ENCODE results near the gene S1PR4. TPM values are rescaled to one million over a fixed set of nuclear protein-coding genes. Genes with fewer than 3 reads are reported as not detected.
"Not testable (repeated sequence)": the region's sequence is repeated elsewhere in the genome, so short reads cannot be mapped to it uniquely, and the experiment has no call there.

The S1PR4 gene
- total and polyA plus RNA-seq, 4 donors = 7.3 to 40.5 (median 16.8) TPM

DNA sequence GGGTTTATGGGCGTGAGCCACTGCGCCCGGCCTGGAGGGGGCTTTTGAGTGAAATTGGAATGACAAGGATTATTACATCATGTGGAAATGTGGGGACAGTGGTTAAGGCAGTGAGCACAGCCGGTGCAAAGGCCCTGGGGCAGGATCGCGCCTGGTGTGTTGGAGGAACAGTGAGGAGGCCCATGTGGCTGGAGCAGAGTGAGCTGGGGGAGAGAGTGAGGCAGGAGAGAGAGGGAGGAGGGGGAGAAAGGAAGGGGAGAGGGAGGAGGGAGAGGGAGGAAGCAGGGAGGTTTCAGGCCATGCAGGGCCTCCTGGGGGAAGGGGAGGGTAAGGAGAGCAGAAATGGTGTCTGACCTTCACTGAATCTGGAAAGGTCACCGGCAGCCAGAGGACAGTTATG lies 34.6 kb downstream of the S1PR4 start:
- DNase-seq (no peak), ATAC-seq (ENCODE audit: insufficient read depth, low FRiP score) (no peak)
- Histone ChIP-seq H3K9ac (ENCODE audit: insufficient read depth in 1 of 2, low read length in 2 of 2) (no peak overlapping the region), H3K36me3 (ENCODE audit: control insufficient read depth in 4 of 4, insufficient read depth in 4 of 4, low read length in 4 of 4) (peaks cover 0 to 11% (median 0%) of the 10 kb centered on the region in 4 donors), H3K27me3 (ENCODE audit: control insufficient read depth in 3 of 3, insufficient read depth in 3 of 3, low read length in 2 of 3) (no peaks in the 10 kb centered on the region), H3K4me3 (no peak overlapping the region), H3K4me1 (ENCODE audit: control insufficient read depth in 5 of 5, insufficient read depth in 5 of 5, low read length in 5 of 5) (peaks cover 0 to 1% (median 0%) of the 10 kb centered on the region in 5 donors), H3K9me3 (ENCODE audit: control insufficient read depth in 4 of 4, insufficient read depth in 3 of 4, low read length in 3 of 4) (peaks cover 0 to 2% (median 0%) of the 10 kb centered on the region in 4 donors), H3K27ac (ENCODE audit: low read depth in 1 of 2, low read length in 1 of 2) (no peak overlapping the region)
- WGBS, 2 donors = 90 to 94% methylated on average over 7 of the region's 7 CpGs
- TF ChIP-seq, protein P1, sequence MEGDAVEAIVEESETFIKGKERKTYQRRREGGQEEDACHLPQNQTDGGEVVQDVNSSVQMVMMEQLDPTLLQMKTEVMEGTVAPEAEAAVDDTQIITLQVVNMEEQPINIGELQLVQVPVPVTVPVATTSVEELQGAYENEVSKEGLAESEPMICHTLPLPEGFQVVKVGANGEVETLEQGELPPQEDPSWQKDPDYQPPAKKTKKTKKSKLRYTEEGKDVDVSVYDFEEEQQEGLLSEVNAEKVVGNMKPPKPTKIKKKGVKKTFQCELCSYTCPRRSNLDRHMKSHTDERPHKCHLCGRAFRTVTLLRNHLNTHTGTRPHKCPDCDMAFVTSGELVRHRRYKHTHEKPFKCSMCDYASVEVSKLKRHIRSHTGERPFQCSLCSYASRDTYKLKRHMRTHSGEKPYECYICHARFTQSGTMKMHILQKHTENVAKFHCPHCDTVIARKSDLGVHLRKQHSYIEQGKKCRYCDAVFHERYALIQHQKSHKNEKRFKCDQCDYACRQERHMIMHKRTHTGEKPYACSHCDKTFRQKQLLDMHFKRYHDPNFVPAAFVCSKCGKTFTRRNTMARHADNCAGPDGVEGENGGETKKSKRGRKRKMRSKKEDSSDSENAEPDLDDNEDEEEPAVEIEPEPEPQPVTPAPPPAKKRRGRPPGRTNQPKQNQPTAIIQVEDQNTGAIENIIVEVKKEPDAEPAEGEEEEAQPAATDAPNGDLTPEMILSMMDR (IDR thresholded peaks at IDR 0.05; ENCODE audit: control extremely low read depth, extremely low read depth) = no peak

DNA sequence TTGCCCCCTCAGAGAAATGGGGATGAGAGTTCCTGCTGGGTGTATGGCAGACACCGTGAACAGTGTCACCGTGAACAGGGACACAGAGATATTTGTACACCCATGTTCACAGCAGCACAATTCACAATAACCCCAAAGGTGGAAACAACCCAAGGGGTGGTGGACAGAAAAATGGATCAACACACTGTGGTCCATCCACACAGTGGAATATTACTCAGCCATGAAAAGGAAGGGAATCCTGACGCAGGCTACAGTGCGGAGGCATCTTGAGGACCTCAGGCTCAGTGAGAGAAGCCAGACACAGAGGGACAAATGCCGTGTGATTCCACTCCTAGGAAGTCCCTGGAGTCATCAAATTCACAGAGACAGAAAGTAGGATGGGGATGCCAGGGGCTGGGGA lies 38.3 kb downstream of the S1PR4 start:
- ATAC-seq (ENCODE audit: insufficient read depth, low FRiP score) (no peak), DNase-seq (no peak)
- H3K27me3 ChIP-seq (ENCODE audit: control insufficient read depth in 3 of 3, insufficient read depth in 3 of 3, low read length in 2 of 3) = no peaks in the 10 kb centered on the region
- TF ChIP-seq, protein P1 (IDR thresholded peaks at IDR 0.05; ENCODE audit: control extremely low read depth, extremely low read depth) = no peak
- H3K9me3 ChIP-seq (ENCODE audit: control insufficient read depth in 4 of 4, insufficient read depth in 3 of 4, low read length in 3 of 4) = peaks cover 0 to 2% (median 0%) of the 10 kb centered on the region in 4 donors
- H3K36me3 ChIP-seq (ENCODE audit: control insufficient read depth in 4 of 4, insufficient read depth in 4 of 4, low read length in 4 of 4) = no peaks in the 10 kb centered on the region
- H3K4me1 ChIP-seq (ENCODE audit: control insufficient read depth in 5 of 5, insufficient read depth in 5 of 5, low read length in 5 of 5) = peaks cover 0 to 1% (median 0%) of the 10 kb centered on the region in 5 donors
- no peak overlapping the region for H3K9ac ChIP-seq (ENCODE audit: insufficient read depth in 1 of 2, low read length in 2 of 2)
- no peak overlapping the region for H3K4me3 ChIP-seq
- 89 to 94% methylated on average over 5 of the region's 5 CpGs for WGBS, 2 donors
- no peak overlapping the region for H3K27ac ChIP-seq (ENCODE audit: low read depth in 1 of 2, low read length in 1 of 2)

DNA sequence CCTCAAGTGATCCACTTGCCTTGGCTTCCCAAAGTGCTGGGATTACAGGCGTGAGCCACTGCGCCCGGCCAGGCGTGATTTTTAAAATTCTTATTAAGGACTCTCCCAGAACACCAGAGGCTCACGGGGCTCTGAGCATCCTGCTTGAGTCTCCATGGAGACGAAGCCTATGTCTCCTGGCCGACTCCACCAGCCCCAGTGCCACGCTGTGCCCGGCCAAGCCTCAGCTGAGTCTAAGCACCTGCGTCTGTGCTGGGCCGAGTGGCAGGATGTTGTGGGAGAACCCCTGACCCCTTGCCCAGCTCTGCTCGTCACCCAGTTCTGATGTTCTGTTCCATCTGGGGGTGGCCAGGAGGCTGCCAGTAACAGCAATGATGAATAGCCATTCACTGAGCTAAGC lies 42.0 kb downstream of the S1PR4 start:
- ATAC-seq (ENCODE audit: insufficient read depth, low FRiP score) = no peak
- H3K27me3 ChIP-seq (ENCODE audit: control insufficient read depth in 3 of 3, insufficient read depth in 3 of 3, low read length in 2 of 3) = peaks cover 0 to 17% (median 5%) of the 10 kb centered on the region in 3 donors
- no peaks in the 10 kb centered on the region for H3K36me3 ChIP-seq (ENCODE audit: control insufficient read depth in 4 of 4, insufficient read depth in 4 of 4, low read length in 4 of 4)
- 74 to 80% methylated on average over 11 to 12 of the region's 12 CpGs for WGBS, 2 donors
- peaks cover 0 to 2% (median 0%) of the 10 kb centered on the region in 5 donors for H3K4me1 ChIP-seq (ENCODE audit: control insufficient read depth in 5 of 5, insufficient read depth in 5 of 5, low read length in 5 of 5)
- H3K9ac ChIP-seq (ENCODE audit: insufficient read depth in 1 of 2, low read length in 2 of 2) = no peak overlapping the region
- no peak overlapping the region for H3K27ac ChIP-seq (ENCODE audit: low read depth in 1 of 2, low read length in 1 of 2)
- H3K4me3 ChIP-seq = no peak overlapping the region
- DNase-seq = no peak
- TF ChIP-seq, protein P1 (IDR thresholded peaks at IDR 0.05; ENCODE audit: control extremely low read depth, extremely low read depth) = no peak
- H3K9me3 ChIP-seq (ENCODE audit: control insufficient read depth in 4 of 4, insufficient read depth in 3 of 4, low read length in 3 of 4) = peaks cover 0 to 2% (median 0%) of the 10 kb centered on the region in 4 donors

DNA sequence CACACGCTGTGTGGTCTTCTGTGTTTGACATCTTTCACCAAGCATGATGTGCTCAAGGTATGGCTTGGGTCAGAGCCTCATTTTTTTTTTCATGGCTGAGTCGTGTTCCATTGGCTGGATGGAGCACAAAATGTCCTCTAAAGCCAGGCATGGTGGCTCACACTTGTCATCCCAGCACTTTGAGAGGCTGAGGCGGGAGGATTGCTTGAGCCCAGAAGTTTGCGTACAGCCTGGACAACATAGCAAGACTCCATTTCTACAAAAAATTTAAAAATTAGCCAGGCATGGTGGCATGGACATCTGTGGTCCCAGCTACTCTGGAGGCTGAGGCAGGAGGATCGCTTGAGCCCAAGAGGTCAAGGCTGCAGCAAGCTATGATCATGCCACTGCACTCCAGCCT lies 43.0 kb downstream of the S1PR4 start:
- H3K9me3 ChIP-seq (ENCODE audit: control insufficient read depth in 4 of 4, insufficient read depth in 3 of 4, low read length in 3 of 4); H3K27ac ChIP-seq (ENCODE audit: low read depth in 1 of 2, low read length in 1 of 2); ATAC-seq (ENCODE audit: insufficient read depth, low FRiP score); H3K36me3 ChIP-seq (ENCODE audit: control insufficient read depth in 4 of 4, insufficient read depth in 4 of 4, low read length in 4 of 4); H3K4me3 ChIP-seq; H3K4me1 ChIP-seq (ENCODE audit: control insufficient read depth in 5 of 5, insufficient read depth in 5 of 5, low read length in 5 of 5); H3K9ac ChIP-seq (ENCODE audit: insufficient read depth in 1 of 2, low read length in 2 of 2); DNase-seq: not testable (repeated sequence)
- H3K27me3 ChIP-seq (ENCODE audit: control insufficient read depth in 3 of 3, insufficient read depth in 3 of 3, low read length in 2 of 3) = peaks cover 3 to 26% (median 8%) of the 10 kb centered on the region in 3 donors
- whole genome bisulfite sequencing, 2 donors = 82 to 98% methylated on average over 5 of the region's 5 CpGs

Data from lung (tissue), 12 donors.